ENCODE measurements around the gene LRFN3. TPM values are rescaled to one million over a fixed set of nuclear protein-coding genes. Genes with fewer than 3 reads are reported as not detected.
"Not testable (repeated sequence)": the region's sequence is repeated elsewhere in the genome, so short reads cannot be mapped to it uniquely, and the experiment has no call there.

LRFN3 gene
- total RNA-seq, 6 experiments from 2014 or later = 15.3 to 21.0 (median 19.1) TPM

- DNase-seq = no peak
- H3K27ac Mint-ChIP-seq = no peak overlapping the region
- no peak for TF ChIP-seq CTCF (IDR thresholded peaks at IDR 0.05)
- H3K9me3 Mint-ChIP-seq = no peaks in the 10 kb centered on the region
- H3K4me1 Mint-ChIP-seq (ENCODE audit: low read depth) = peaks cover 31% of the 10 kb centered on the region
- H3K4me3 Mint-ChIP-seq = no peak overlapping the region
- no peaks in the 10 kb centered on the region for H3K36me3 Mint-ChIP-seq (ENCODE audit: low read depth)
- no peaks in the 10 kb centered on the region for H3K27me3 Mint-ChIP-seq (ENCODE audit: insufficient read depth)
Measured at GRCh38 chr19:35909684-35910035, 26.5 kb upstream of the LRFN3 start.

GRCh38 chr19:35910355-35910754 lies 25.8 kb upstream of the LRFN3 start:
- H3K27ac Mint-ChIP-seq; H3K27me3 Mint-ChIP-seq (ENCODE audit: insufficient read depth); H3K36me3 Mint-ChIP-seq (ENCODE audit: low read depth); DNase-seq; H3K9me3 Mint-ChIP-seq; H3K4me3 Mint-ChIP-seq: not testable (repeated sequence)
- H3K4me1 Mint-ChIP-seq (ENCODE audit: low read depth) = peaks cover 24% of the 10 kb centered on the region

GRCh38 chr19:35911173-35911572 lies 25.0 kb upstream of the LRFN3 start:
- Mint-ChIP-seq H3K4me1 (ENCODE audit: low read depth) (peaks cover 23% of the 10 kb centered on the region), H3K27ac (no peak overlapping the region), H3K4me3 (no peak overlapping the region), H3K36me3 (ENCODE audit: low read depth) (no peaks in the 10 kb centered on the region), H3K9me3 (no peaks in the 10 kb centered on the region), H3K27me3 (ENCODE audit: insufficient read depth) (no peaks in the 10 kb centered on the region)
- no peak for DNase-seq
- TF ChIP-seq CTCF (IDR thresholded peaks at IDR 0.05) = no peak

- no peaks in the 10 kb centered on the region for H3K9me3 Mint-ChIP-seq
Measured at GRCh38 chr19:35911790-35912189, 24.4 kb upstream of the LRFN3 start.

GRCh38 chr19:35913589-35913988 lies 22.6 kb upstream of the LRFN3 start:
- H3K4me1 Mint-ChIP-seq (ENCODE audit: low read depth) = peaks cover 13% of the 10 kb centered on the region; the same call in 1 of the 2 replicates
- H3K27me3 Mint-ChIP-seq (ENCODE audit: insufficient read depth) = no peaks in the 10 kb centered on the region; the same call in 1 of the 2 replicates
- DNase-seq = no peak
- H3K36me3 Mint-ChIP-seq (ENCODE audit: low read depth) = no peaks in the 10 kb centered on the region
- H3K27ac Mint-ChIP-seq = no peak overlapping the region
- TF ChIP-seq CTCF (IDR thresholded peaks at IDR 0.05) = no peak
- H3K9me3 Mint-ChIP-seq = no peaks in the 10 kb centered on the region
- H3K4me3 Mint-ChIP-seq = peak overlapping the region; percentile 36; the same call in 1 of the 2 replicates

More at GRCh38 chr19:35911790-35912189, 24.4 kb upstream of the LRFN3 start:
- no peak overlapping the region for H3K27ac Mint-ChIP-seq
- H3K4me3 Mint-ChIP-seq = no peak overlapping the region
- DNase-seq = no peak
- H3K4me1 Mint-ChIP-seq (ENCODE audit: low read depth) = peaks cover 17% of the 10 kb centered on the region
- no peaks in the 10 kb centered on the region for H3K36me3 Mint-ChIP-seq (ENCODE audit: low read depth)
- H3K27me3 Mint-ChIP-seq (ENCODE audit: insufficient read depth) = no peaks in the 10 kb centered on the region
- TF ChIP-seq CTCF (IDR thresholded peaks at IDR 0.05) = no peak

- peaks cover 13% of the 10 kb centered on the region; the same call in 1 of the 2 replicates for H3K4me1 Mint-ChIP-seq (ENCODE audit: low read depth)
- no peak for TF ChIP-seq CTCF (IDR thresholded peaks at IDR 0.05)
- H3K27me3 Mint-ChIP-seq (ENCODE audit: insufficient read depth) = no peaks in the 10 kb centered on the region; the same call in 1 of the 2 replicates
- H3K4me3 Mint-ChIP-seq = no peak overlapping the region
- H3K9me3 Mint-ChIP-seq = no peaks in the 10 kb centered on the region
- no peak for DNase-seq
- no peaks in the 10 kb centered on the region for H3K36me3 Mint-ChIP-seq (ENCODE audit: low read depth)
- H3K27ac Mint-ChIP-seq = no peak overlapping the region
Measured at GRCh38 chr19:35915443-35915842, 20.7 kb upstream of the LRFN3 start.

Measured in HFFc6 (cell line).